ENCODE data around the gene POLR1H.

POLR1H gene

GRCh38 chr6:30043744-30044143 is 17.3 kb upstream of the POLR1H start:
- no peak overlapping the region for H3K27ac ChIP-seq
- TF ChIP-seq, protein P1, sequence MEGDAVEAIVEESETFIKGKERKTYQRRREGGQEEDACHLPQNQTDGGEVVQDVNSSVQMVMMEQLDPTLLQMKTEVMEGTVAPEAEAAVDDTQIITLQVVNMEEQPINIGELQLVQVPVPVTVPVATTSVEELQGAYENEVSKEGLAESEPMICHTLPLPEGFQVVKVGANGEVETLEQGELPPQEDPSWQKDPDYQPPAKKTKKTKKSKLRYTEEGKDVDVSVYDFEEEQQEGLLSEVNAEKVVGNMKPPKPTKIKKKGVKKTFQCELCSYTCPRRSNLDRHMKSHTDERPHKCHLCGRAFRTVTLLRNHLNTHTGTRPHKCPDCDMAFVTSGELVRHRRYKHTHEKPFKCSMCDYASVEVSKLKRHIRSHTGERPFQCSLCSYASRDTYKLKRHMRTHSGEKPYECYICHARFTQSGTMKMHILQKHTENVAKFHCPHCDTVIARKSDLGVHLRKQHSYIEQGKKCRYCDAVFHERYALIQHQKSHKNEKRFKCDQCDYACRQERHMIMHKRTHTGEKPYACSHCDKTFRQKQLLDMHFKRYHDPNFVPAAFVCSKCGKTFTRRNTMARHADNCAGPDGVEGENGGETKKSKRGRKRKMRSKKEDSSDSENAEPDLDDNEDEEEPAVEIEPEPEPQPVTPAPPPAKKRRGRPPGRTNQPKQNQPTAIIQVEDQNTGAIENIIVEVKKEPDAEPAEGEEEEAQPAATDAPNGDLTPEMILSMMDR (conservative IDR thresholded peaks at IDR 0.05), result no peak

- TF ChIP-seq, protein P1 (conservative IDR thresholded peaks at IDR 0.05), result no peak
- H3K27ac ChIP-seq, result no peak overlapping the region
Measured at GRCh38 chr6:30044630-30045029, 16.4 kb upstream of the POLR1H start.

DNA sequence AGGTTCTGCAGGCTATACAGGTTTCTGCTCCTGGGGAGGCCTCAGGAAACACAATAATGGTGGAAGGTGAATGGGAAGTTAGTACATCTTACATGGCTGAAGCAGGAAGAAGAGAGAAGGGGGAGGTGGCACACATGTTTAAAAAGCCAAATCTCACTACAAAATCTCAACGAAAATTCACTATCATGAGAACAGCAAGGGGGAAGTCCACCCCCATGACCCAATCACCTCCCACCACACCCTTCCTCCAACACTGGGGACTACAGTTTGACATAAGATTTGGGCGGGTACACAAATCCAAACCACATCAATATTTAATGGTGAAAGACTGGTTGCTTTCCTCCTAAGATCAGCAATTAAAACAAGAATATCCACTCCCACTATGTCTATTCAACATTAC is 13.8 kb upstream of the POLR1H start:
- TF ChIP-seq, protein P1 (conservative IDR thresholded peaks at IDR 0.05), result no peak

DNA sequence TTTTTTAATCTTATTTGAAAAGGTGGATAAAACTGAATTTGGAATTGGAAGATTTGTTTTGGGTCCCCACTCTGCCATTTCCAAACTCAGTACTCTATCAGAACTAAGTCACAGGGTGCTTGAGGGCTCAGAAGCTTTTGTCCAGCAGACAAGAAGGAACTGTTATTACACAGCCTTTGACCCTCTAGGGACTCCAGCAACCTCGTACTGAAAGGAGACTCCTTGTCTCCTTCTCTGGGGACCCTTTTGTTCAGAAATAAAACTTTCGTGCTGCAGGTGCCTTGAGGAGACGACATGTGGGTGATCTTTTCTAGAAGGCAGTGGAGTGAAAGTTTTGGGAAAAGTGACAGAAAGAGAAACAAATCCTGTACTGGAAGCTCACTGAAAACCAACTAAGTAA is 7.4 kb upstream of the POLR1H start:
- no peak overlapping the region for H3K27ac ChIP-seq
- TF ChIP-seq, protein P1 (conservative IDR thresholded peaks at IDR 0.05), result no peak

More for the DNA sequence above, 13.8 kb upstream of the POLR1H start:
- H3K27ac ChIP-seq, result no peak overlapping the region

DNA sequence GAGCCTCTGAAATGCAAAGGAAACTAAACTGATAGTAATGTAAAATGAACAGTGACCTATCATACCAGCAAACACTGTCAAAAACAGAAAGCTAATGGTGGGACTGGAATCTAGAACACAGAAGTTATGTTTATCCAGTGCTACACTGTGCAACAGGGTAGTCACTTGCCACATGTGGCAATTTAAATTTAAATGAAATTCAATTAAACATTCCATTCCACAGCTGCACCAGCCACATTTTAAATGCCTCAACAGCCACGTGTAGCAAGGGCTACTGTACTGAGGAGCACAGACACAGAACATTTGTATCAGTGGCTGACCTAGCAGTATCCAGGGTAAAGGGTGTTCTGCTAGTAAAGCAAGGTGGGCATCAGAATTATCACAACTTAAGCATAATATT is 5.6 kb upstream of the POLR1H start:
- no peak overlapping the region for H3K27ac ChIP-seq
- TF ChIP-seq, protein P1 (conservative IDR thresholded peaks at IDR 0.05), result no peak

DNA sequence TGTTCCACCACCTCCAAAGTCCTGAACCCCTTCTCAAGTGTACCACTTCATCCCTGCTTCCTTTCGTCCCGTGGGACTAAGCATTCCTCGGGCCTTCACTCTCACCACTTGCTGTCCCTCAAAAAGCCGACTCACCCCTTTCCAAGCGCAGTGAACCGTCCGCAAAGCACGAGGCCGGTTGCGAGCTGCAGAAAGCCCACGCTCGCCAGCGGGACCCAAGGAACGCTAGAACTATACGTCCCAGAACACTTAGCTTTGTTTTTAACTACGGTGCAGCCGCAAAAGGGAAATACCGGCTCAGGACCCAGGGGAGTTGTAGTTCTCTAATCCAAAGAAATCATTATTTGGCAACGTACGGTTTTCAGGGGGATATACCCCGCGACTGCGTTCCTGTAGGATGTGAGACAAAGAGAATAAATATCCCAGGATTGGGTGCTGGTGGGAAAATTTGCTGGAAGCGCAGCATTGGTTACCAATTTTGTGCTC is 416 bp upstream of the POLR1H start:
- H3K27ac ChIP-seq, result peak overlapping the region; percentile 90
- TF ChIP-seq, protein P1 (conservative IDR thresholded peaks at IDR 0.05), result no peak

GRCh38 chr6:30061858-30062458 is 893 bp downstream of the POLR1H start:
- H3K27ac ChIP-seq, result peak overlapping the region; percentile 90
- TF ChIP-seq, protein P1 (conservative IDR thresholded peaks at IDR 0.05), result no peak

Measured in VCaP (cell line).